ENCODE measurements around the gene LRRC30. TPM values are rescaled to one million over a fixed set of nuclear protein-coding genes. Genes with fewer than 3 reads are reported as not detected.

LRRC30 gene
- total and polyA plus RNA-seq, 9 donors = 3.1 to 8.0 (median 5.2) TPM

- Histone ChIP-seq H3K27ac (ENCODE audit: low read length) (no peak overlapping the region), H3K9me3 (replicated peaks; ENCODE audit: control insufficient read depth, low read depth, low read length) (no peaks in the 10 kb centered on the region), H3K4me3 (ENCODE audit: low read length) (no peak overlapping the region), H3K4me1 (ENCODE audit: control insufficient read depth, insufficient read depth, low read length) (peaks cover 13% of the 10 kb centered on the region), H3K27me3 (ENCODE audit: control insufficient read depth, insufficient read depth, low read length) (peaks cover 2% of the 10 kb centered on the region), H3K36me3 (ENCODE audit: control insufficient read depth, insufficient read depth, low read length) (no peaks in the 10 kb centered on the region)
- 88% methylated on average over 2 of the region's 3 CpGs for WGBS (ENCODE audit: insufficient coverage)
- no peak for DNase-seq
Measured at GRCh38 chr18:7257426-7257740, 26.5 kb downstream of the LRRC30 start.

GRCh38 chr18:7259475-7259874, 28.6 kb downstream of the LRRC30 start:
- 30% methylated on average over 3 of the region's 6 CpGs for WGBS (ENCODE audit: insufficient coverage)
- Histone ChIP-seq H3K9me3 (replicated peaks; ENCODE audit: control insufficient read depth, low read depth, low read length) (no peaks in the 10 kb centered on the region), H3K27me3 (ENCODE audit: control insufficient read depth, insufficient read depth, low read length) (peaks cover 2% of the 10 kb centered on the region), H3K27ac (ENCODE audit: low read length) (no peak overlapping the region), H3K4me3 (ENCODE audit: low read length) (no peak overlapping the region), H3K4me1 (ENCODE audit: control insufficient read depth, insufficient read depth, low read length) (peaks cover 13% of the 10 kb centered on the region), H3K36me3 (ENCODE audit: control insufficient read depth, insufficient read depth, low read length) (no peaks in the 10 kb centered on the region)
- peak; percentile 43 for DNase-seq

GRCh38 chr18:7261199-7261598, 30.3 kb downstream of the LRRC30 start:
- WGBS (ENCODE audit: insufficient coverage) = 95% methylated on average over 2 of the region's 3 CpGs
- Histone ChIP-seq H3K36me3 (ENCODE audit: control insufficient read depth, insufficient read depth, low read length) (no peaks in the 10 kb centered on the region), H3K4me3 (ENCODE audit: low read length) (no peak overlapping the region), H3K9me3 (replicated peaks; ENCODE audit: control insufficient read depth, low read depth, low read length) (no peaks in the 10 kb centered on the region), H3K27ac (ENCODE audit: low read length) (no peak overlapping the region), H3K4me1 (ENCODE audit: control insufficient read depth, insufficient read depth, low read length) (peaks cover 13% of the 10 kb centered on the region), H3K27me3 (ENCODE audit: control insufficient read depth, insufficient read depth, low read length) (peaks cover 2% of the 10 kb centered on the region)
- no peak for DNase-seq

- Histone ChIP-seq H3K36me3 (ENCODE audit: control insufficient read depth, insufficient read depth, low read length) (no peaks in the 10 kb centered on the region), H3K9me3 (replicated peaks; ENCODE audit: control insufficient read depth, low read depth, low read length) (no peaks in the 10 kb centered on the region), H3K4me3 (ENCODE audit: low read length) (no peak overlapping the region), H3K4me1 (ENCODE audit: control insufficient read depth, insufficient read depth, low read length) (peaks cover 3% of the 10 kb centered on the region), H3K27me3 (ENCODE audit: control insufficient read depth, insufficient read depth, low read length) (no peaks in the 10 kb centered on the region), H3K27ac (ENCODE audit: low read length) (no peak overlapping the region)
- WGBS (ENCODE audit: insufficient coverage) = no CpG with 5 or more reads among the region's 3 CpGs
- DNase-seq = no peak
Measured at GRCh38 chr18:7267973-7268372, 37.1 kb downstream of the LRRC30 start.

- WGBS (ENCODE audit: insufficient coverage) = 51% methylated on average over 5 of the region's 6 CpGs
- Histone ChIP-seq H3K4me3 (ENCODE audit: low read length) (no peak overlapping the region), H3K4me1 (ENCODE audit: control insufficient read depth, insufficient read depth, low read length) (peaks cover 9% of the 10 kb centered on the region), H3K9me3 (replicated peaks; ENCODE audit: control insufficient read depth, low read depth, low read length) (no peaks in the 10 kb centered on the region), H3K36me3 (ENCODE audit: control insufficient read depth, insufficient read depth, low read length) (no peaks in the 10 kb centered on the region), H3K27ac (ENCODE audit: low read length) (no peak overlapping the region), H3K27me3 (ENCODE audit: control insufficient read depth, insufficient read depth, low read length) (peaks cover 2% of the 10 kb centered on the region)
- no peak for DNase-seq
Measured at GRCh38 chr18:7269942-7270341, 39.1 kb downstream of the LRRC30 start.

GRCh38 chr18:7272311-7273049, 41.6 kb downstream of the LRRC30 start:
- WGBS (ENCODE audit: insufficient coverage) = 37% methylated on average over 13 of the region's 24 CpGs
- no peaks in the 10 kb centered on the region for H3K9me3 ChIP-seq (replicated peaks; ENCODE audit: control insufficient read depth, low read depth, low read length)
- no peak overlapping the region for H3K4me3 ChIP-seq (ENCODE audit: low read length)
- peak; percentile 85 for DNase-seq
- no peaks in the 10 kb centered on the region for H3K36me3 ChIP-seq (ENCODE audit: control insufficient read depth, insufficient read depth, low read length)
- peak overlapping the region; percentile 54 for H3K27ac ChIP-seq (ENCODE audit: low read length)
- peaks cover 9% of the 10 kb centered on the region for H3K4me1 ChIP-seq (ENCODE audit: control insufficient read depth, insufficient read depth, low read length)
- H3K27me3 ChIP-seq (ENCODE audit: control insufficient read depth, insufficient read depth, low read length) = peaks cover 2% of the 10 kb centered on the region

- Histone ChIP-seq H3K4me1 (ENCODE audit: control insufficient read depth, insufficient read depth, low read length) (peaks cover 9% of the 10 kb centered on the region), H3K9me3 (replicated peaks; ENCODE audit: control insufficient read depth, low read depth, low read length) (no peaks in the 10 kb centered on the region), H3K36me3 (ENCODE audit: control insufficient read depth, insufficient read depth, low read length) (no peaks in the 10 kb centered on the region), H3K4me3 (ENCODE audit: low read length) (no peak overlapping the region), H3K27me3 (ENCODE audit: control insufficient read depth, insufficient read depth, low read length) (peaks cover 2% of the 10 kb centered on the region), H3K27ac (ENCODE audit: low read length) (peak overlapping the region; percentile 54)
- WGBS (ENCODE audit: insufficient coverage) = 67% methylated on average over 1 of the region's 12 CpGs
- DNase-seq = peak; percentile 15
Measured at GRCh38 chr18:7273301-7273921, 42.5 kb downstream of the LRRC30 start.

- H3K27ac ChIP-seq (ENCODE audit: low read length) = no peak overlapping the region
- no peaks in the 10 kb centered on the region for H3K36me3 ChIP-seq (ENCODE audit: control insufficient read depth, insufficient read depth, low read length)
- no CpG with 5 or more reads among the region's 2 CpGs for WGBS (ENCODE audit: insufficient coverage)
Measured at GRCh38 chr18:7281579-7281978, 50.7 kb downstream of the LRRC30 start.

More at GRCh38 chr18:7281579-7281978, 50.7 kb downstream of the LRRC30 start:
- no peak for DNase-seq
- no peaks in the 10 kb centered on the region for H3K9me3 ChIP-seq (replicated peaks; ENCODE audit: control insufficient read depth, low read depth, low read length)
- H3K4me1 ChIP-seq (ENCODE audit: control insufficient read depth, insufficient read depth, low read length) = no peaks in the 10 kb centered on the region
- H3K27me3 ChIP-seq (ENCODE audit: control insufficient read depth, insufficient read depth, low read length) = no peaks in the 10 kb centered on the region
- H3K4me3 ChIP-seq (ENCODE audit: low read length) = no peak overlapping the region

Other genes with a start within 250 kb of the LRRC30 start
- 6.4 TPM for gene LAMA1, start 113.3 kb upstream of the LRRC30 start, total RNA-seq
- 10 to 100 TPM in 1 of 8 donors, 1 to 10 TPM in 7; 1.2 to 11.1 (median 3.3) TPM for gene LAMA1, start 113.3 kb upstream of the LRRC30 start, polyA plus RNA-seq (ENCODE audit: insufficient read depth in 1 of 8, insufficient read length in 8 of 8, low replicate concordance in 1 of 8)

All from muscle of leg (tissue), 11 donors.